SK-N-SH (cell line): Measurements from ENCODE around the gene NDOR1. TPM values are rescaled to one million over a fixed set of nuclear protein-coding genes. Genes with fewer than 3 reads are reported as not detected.

Experiments used
- CTCF ChIA-PET: fragments of 300-600, 350-600 bp; formaldehyde crosslinking; extraction: SDS; loops from one replicate; lab custom pipeline; 2021; lab: Yijun Ruan, JAX
- POLR2A ChIA-PET: fragments of 350-600 bp; sonication (Branson Sonifier 250); formaldehyde crosslinking; extraction: SDS; loops from one replicate; lab custom pipeline; 2020; ENCODE audit warnings: antibody characterized with exemption, inconsistent platforms; lab: Yijun Ruan, JAX
- DNase-seq: peaks from one replicate; pipeline ENCODE4 v3.0.0; 2012
- H2AFZ ChIP-seq: fragments of 200-600 bp; sonication (generic); 2 replicates; pipeline ENCODE4 v1.8.1; 2016; ENCODE audit warnings: antibody characterized with exemption, mild to moderate bottlenecking, low read depth
- H3F3A ChIP-seq: fragments of 200-600 bp; sonication (generic); replicated peaks from 2 replicates; pipeline ENCODE3; 2016; ENCODE audit warnings: antibody characterized with exemption, mild to moderate bottlenecking; ENCODE audit not compliant: insufficient read depth
- H3K27ac ChIP-seq, 2 experiments: fragments of 200-500 bp in 1 of 2; fragments of 200-600 bp in 1 of 2; sonication (Bioruptor generic) in 1 of 2; sonication (generic), shearing (Covaris generic) in 1 of 2; 2 replicates each; pipeline versions ENCODE4 v1.5.1 to v1.6.1; 2014 to 2016; ENCODE audit warnings: low read depth in 2 of 2, inconsistent platforms in 1 of 2, low read length in 1 of 2, mild to moderate bottlenecking in 1 of 2, mixed read lengths in 1 of 2
- H3K27me3 ChIP-seq: fragments of 200-600 bp; sonication (generic), shearing (Covaris generic); 2 replicates; pipeline ENCODE4 v1.6.1; 2016; ENCODE audit warnings: mixed run types; ENCODE audit not compliant: insufficient read depth
- H3K36me3 ChIP-seq, 2 experiments: fragments of 200-500 bp in 1 of 2; fragments of 200-600 bp in 1 of 2; sonication (Bioruptor generic) in 1 of 2; sonication (generic) in 1 of 2; replicated peaks in 1 of 2; 2 replicates each; pipeline versions ENCODE3 to v1.5.1; 2014 to 2016; ENCODE audit warnings: low read length in 1 of 2, mild to moderate bottlenecking in 1 of 2; ENCODE audit not compliant: insufficient read depth in 2 of 2, control insufficient read depth in 1 of 2
- H3K4me1 ChIP-seq, 2 experiments: fragments of 200-500 bp in 1 of 2; fragments of 200-600 bp in 1 of 2; sonication (Bioruptor generic) in 1 of 2; sonication (generic), shearing (Covaris generic) in 1 of 2; 2 replicates each; pipeline versions ENCODE4 v1.5.1 to v1.6.1; 2014 to 2016; ENCODE audit warnings: low read depth in 1 of 2, low read length in 1 of 2, mixed run types in 1 of 2; ENCODE audit not compliant: insufficient read depth in 2 of 2, control insufficient read depth in 1 of 2
- H3K4me2 ChIP-seq: fragments of 200-600 bp; sonication (generic), shearing (Covaris generic); 2 replicates; pipeline ENCODE4 v1.6.1; 2017; ENCODE audit warnings: mixed run types
- H3K4me3 ChIP-seq, 2 experiments: fragments of 200-500 bp in 1 of 2; fragments of 200-600 bp in 1 of 2; sonication (Bioruptor generic) in 1 of 2; sonication (generic), shearing (Covaris generic) in 1 of 2; 2 replicates each; pipeline versions ENCODE4 v1.5.1 to v1.8.1; 2014 to 2016; ENCODE audit warnings: low read depth in 2 of 2, inconsistent platforms in 1 of 2, low read length in 1 of 2, mild to moderate bottlenecking in 1 of 2, mixed read lengths in 1 of 2, moderate library complexity in 1 of 2
- H3K79me2 ChIP-seq: fragments of 200-600 bp; sonication (generic); 2 replicates; pipeline ENCODE4 v1.8.1; 2017; ENCODE audit warnings: mild to moderate bottlenecking; ENCODE audit not compliant: insufficient read depth
- H3K9ac ChIP-seq: fragments of 200-600 bp; sonication (generic); 2 replicates; pipeline ENCODE4 v1.6.1; 2017; ENCODE audit warnings: mixed run types
- H3K9me2 ChIP-seq: fragments of 200-600 bp; sonication (generic); 2 replicates; pipeline ENCODE4 v1.6.1; 2017; ENCODE audit warnings: mixed run types
- H3K9me3 ChIP-seq: fragments of 200-600 bp; sonication (generic); 2 replicates; pipeline ENCODE4 v1.6.1; 2017; ENCODE audit warnings: mixed run types, mild to moderate bottlenecking, moderate library complexity
- H4K20me1 ChIP-seq: fragments of 200-600 bp; sonication (generic); 2 replicates; pipeline ENCODE4 v1.6.1; 2017; ENCODE audit warnings: mild to moderate bottlenecking, mixed run types; ENCODE audit not compliant: insufficient read depth
- ELF1 ChIP-seq: IDR thresholded peaks from 2 replicates; pipeline ENCODE4 v1.4.0; 2012
- FOSL2 ChIP-seq: IDR thresholded peaks from 2 replicates; pipeline ENCODE4 v1.4.0; 2012; ENCODE audit warnings: low read depth, mild to moderate bottlenecking, moderate library complexity, borderline replicate concordance
- FOXM1 ChIP-seq: IDR thresholded peaks from 2 replicates; pipeline ENCODE4 v1.4.0; 2012; ENCODE audit warnings: low read depth, mild to moderate bottlenecking
- GABPA ChIP-seq: IDR thresholded peaks from 2 replicates; pipeline ENCODE4 v1.4.0; 2012; ENCODE audit warnings: low read depth, mild to moderate bottlenecking
- JUND ChIP-seq: IDR thresholded peaks from 2 replicates; pipeline ENCODE4 v1.4.0; 2012
- MEF2A ChIP-seq: IDR thresholded peaks from 2 replicates; pipeline ENCODE4 v1.4.0; 2012; ENCODE audit warnings: low read depth, borderline replicate concordance
- MXI1 ChIP-seq: IDR thresholded peaks from 2 replicates; pipeline ENCODE4 v1.6.1; 2012; ENCODE audit warnings: mild to moderate bottlenecking, low read depth, low read length, improper control_type of control experiment
- NRF1 ChIP-seq: IDR thresholded peaks from 2 replicates; pipeline ENCODE4 v1.6.1; 2012; ENCODE audit warnings: low read depth, mild to moderate bottlenecking, low read length
- RCOR1 ChIP-seq: fragments of 150-350 bp; IDR thresholded peaks from 2 replicates; pipeline ENCODE4 v1.6.1; 2017; ENCODE audit warnings: antibody characterized with exemption, low read length
- RFX5 ChIP-seq: IDR thresholded peaks from 2 replicates; pipeline ENCODE4 v1.6.1; 2012; ENCODE audit warnings: mild to moderate bottlenecking, improper control_type of control experiment, low read length
- RXRA ChIP-seq: IDR thresholded peaks from 2 replicates; pipeline ENCODE4 v1.4.0; 2012; ENCODE audit warnings: low read depth, mild to moderate bottlenecking, borderline replicate concordance
- TCF12 ChIP-seq: IDR thresholded peaks from 2 replicates; pipeline ENCODE4 v1.4.0; 2012
- WGBS: methylation state at CpG from one replicate; pipeline ENCODE4 v1.1.6; 2017; ENCODE audit warnings: low lambda C conversion rate; 5-methylcytosine and 5-hydroxymethylcytosine counted together
- polyA plus RNA-seq, 3 experiments: library from polyadenylated mRNA; depleted of rRNA; stranded (reverse); fragments of >200 nt; gene quantifications; 2 replicates each; pipeline ENCODE4 v1.2.3, GENCODE V29; 2012
- TF ChIP-seq, protein P1 (sequence below): IDR thresholded peaks from 2 replicates; pipeline ENCODE4 v1.6.1; 2012; ENCODE audit warnings: mild to moderate bottlenecking, low read depth, low read length, moderate library complexity
- TF ChIP-seq, protein P2 (sequence below): fragments of 200-600 bp; sonication (generic); IDR thresholded peaks from 2 replicates; pipeline ENCODE4 v1.6.1; 2017; ENCODE audit warnings: antibody characterized with exemption, mild to moderate bottlenecking, moderate library complexity
- TF ChIP-seq, protein P3 (sequence below): IDR thresholded peaks from 2 replicates; pipeline ENCODE4 v1.4.0; 2012; ENCODE audit warnings: low read depth, borderline replicate concordance
- TF ChIP-seq, protein P4 (sequence below): IDR thresholded peaks from 2 replicates; pipeline ENCODE4 v1.4.0; 2012; ENCODE audit warnings: low read depth

Gene NDOR1
- polyA plus RNA-seq, 1 of the 3 experiments (the other 2 are of a cell fraction), result 8.6 TPM

DNA sequence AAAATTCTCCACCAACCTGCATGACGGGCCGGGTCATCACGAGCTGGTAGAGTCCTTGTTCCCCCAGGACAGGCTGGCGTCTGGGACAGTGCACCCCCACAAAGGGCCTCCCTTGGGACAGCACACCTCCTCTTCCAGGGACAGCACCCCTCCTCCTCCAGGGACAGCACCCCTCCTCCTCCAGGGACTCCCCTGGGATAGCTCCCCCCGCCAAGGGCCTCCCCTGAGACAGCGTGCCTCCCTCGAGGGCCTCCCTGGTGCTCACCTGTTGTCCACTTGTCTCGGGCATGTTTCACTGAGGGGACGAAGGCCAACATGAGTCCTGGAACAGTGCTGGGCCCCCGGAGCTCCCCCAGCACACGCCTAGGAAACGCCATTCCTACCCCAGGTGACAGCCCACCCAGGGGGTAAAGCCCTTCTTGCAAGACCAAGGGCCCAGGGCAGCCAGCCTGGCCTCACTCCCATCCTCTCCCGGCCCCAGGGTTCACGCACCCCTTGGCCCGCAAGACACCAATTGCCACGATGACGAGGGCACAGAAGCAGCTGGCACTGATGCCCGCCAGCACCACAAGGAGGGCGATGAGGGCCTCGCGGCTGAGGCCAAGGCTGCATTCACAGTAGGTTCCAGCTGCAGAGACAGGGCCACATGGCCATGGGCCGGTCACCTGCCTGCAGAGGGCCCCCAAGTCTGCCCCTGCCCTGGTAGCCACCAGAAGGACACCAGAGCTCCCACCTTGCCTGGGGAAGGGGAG, 34.2 kb upstream of the NDOR1 start:
- Histone ChIP-seq H3K9ac (no peak overlapping the region), H3K4me2 (no peak overlapping the region), H3K36me3 (no peaks in the 10 kb centered on the region), H3K4me1 (peaks cover 0 to 23% of the 10 kb centered on the region in 2 experiments; a peak in 1 of 4 replicates), H4K20me1 (no peaks in the 10 kb centered on the region), H3K9me3 (no peaks in the 10 kb centered on the region), H2AFZ (no peak overlapping the region), H3K27ac (no peak overlapping the region), H3K27me3 (peaks cover 33% of the 10 kb centered on the region), H3K79me2 (no peaks in the 10 kb centered on the region), H3K9me2 (no peaks in the 10 kb centered on the region), H3K4me3 (no peak overlapping the region), H3F3A (no peaks in the 10 kb centered on the region)
- POLR2A ChIA-PET, result interaction anchor here (1.3 to 1.5 kb wide), 2 partner anchors 17 to 32 kb away, joined by 3 read pairs; partner anchors contain the start of genes ANAPC2, GRIN1 and SSNA1
- DNase-seq, result no peak
- CTCF ChIA-PET, result interaction anchor here (0.8 to 5.0 kb wide), 6 partner anchors 13 to 124 kb away, joined by 3 to 24 read pairs (median 4); partner anchors contain the start of genes ANAPC2, GRIN1, RNF224 and SSNA1
- 84% methylated on average over 6 of the region's 22 CpGs for WGBS
- TF ChIP-seq, protein P1, sequence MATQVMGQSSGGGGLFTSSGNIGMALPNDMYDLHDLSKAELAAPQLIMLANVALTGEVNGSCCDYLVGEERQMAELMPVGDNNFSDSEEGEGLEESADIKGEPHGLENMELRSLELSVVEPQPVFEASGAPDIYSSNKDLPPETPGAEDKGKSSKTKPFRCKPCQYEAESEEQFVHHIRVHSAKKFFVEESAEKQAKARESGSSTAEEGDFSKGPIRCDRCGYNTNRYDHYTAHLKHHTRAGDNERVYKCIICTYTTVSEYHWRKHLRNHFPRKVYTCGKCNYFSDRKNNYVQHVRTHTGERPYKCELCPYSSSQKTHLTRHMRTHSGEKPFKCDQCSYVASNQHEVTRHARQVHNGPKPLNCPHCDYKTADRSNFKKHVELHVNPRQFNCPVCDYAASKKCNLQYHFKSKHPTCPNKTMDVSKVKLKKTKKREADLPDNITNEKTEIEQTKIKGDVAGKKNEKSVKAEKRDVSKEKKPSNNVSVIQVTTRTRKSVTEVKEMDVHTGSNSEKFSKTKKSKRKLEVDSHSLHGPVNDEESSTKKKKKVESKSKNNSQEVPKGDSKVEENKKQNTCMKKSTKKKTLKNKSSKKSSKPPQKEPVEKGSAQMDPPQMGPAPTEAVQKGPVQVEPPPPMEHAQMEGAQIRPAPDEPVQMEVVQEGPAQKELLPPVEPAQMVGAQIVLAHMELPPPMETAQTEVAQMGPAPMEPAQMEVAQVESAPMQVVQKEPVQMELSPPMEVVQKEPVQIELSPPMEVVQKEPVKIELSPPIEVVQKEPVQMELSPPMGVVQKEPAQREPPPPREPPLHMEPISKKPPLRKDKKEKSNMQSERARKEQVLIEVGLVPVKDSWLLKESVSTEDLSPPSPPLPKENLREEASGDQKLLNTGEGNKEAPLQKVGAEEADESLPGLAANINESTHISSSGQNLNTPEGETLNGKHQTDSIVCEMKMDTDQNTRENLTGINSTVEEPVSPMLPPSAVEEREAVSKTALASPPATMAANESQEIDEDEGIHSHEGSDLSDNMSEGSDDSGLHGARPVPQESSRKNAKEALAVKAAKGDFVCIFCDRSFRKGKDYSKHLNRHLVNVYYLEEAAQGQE, result no peak
- TF ChIP-seq, protein P2, sequence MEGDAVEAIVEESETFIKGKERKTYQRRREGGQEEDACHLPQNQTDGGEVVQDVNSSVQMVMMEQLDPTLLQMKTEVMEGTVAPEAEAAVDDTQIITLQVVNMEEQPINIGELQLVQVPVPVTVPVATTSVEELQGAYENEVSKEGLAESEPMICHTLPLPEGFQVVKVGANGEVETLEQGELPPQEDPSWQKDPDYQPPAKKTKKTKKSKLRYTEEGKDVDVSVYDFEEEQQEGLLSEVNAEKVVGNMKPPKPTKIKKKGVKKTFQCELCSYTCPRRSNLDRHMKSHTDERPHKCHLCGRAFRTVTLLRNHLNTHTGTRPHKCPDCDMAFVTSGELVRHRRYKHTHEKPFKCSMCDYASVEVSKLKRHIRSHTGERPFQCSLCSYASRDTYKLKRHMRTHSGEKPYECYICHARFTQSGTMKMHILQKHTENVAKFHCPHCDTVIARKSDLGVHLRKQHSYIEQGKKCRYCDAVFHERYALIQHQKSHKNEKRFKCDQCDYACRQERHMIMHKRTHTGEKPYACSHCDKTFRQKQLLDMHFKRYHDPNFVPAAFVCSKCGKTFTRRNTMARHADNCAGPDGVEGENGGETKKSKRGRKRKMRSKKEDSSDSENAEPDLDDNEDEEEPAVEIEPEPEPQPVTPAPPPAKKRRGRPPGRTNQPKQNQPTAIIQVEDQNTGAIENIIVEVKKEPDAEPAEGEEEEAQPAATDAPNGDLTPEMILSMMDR, result no peak
- TF ChIP-seq GABPA, result no peak
- TF ChIP-seq RCOR1, result no peak
- no peak for TF ChIP-seq RXRA

DNA sequence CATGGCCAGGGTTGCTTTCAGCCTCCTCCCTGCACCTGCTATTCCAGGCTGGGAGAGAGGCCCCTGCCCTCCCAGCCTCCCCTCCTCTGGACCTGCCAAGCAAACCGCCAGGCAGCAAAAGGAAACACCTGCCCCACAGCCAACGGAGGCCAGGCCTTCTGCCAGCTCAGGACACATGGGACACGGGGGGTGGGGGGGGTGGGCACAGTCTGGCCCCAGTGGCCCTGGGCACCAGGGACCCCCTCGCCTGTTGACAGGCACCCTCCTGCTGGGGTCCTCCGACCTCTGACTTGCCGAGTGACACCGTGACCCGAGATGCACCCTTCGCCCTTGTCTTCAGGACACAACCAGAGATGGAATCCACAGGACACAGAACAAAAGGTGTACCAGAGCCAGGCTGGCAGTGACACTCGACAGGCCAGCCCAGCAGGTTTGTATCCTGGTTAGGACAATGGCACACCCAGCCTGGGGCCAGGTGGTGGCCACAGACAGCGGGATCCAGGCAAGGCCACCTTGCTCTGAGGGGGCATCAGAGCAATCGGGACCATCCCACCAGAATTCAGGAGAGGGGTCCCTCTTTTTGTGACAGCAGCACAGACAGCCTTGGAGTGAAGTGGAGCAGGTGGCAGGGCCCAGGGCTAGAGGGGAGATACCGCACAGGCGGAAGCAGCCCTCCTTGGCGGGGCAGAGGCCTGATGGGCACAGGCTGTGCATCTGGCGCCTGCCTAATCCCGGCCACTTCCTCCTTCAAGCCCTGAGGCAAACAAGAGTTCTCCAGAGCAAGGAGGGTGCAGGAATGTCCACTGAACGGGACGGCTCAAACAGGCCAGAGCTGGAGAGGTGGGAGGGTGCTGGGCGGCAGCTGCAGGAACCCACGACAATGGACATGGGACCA, 32.4 kb upstream of the NDOR1 start:
- peaks cover 0 to 23% of the 10 kb centered on the region in 2 experiments; a peak in 1 of 4 replicates for H3K4me1 ChIP-seq
- no peak overlapping the region for H3K4me3 ChIP-seq
- peak; percentile 50 for DNase-seq
- H3K9ac ChIP-seq, result no peak overlapping the region
- CTCF ChIA-PET, result interaction anchor here (1.0 to 5.0 kb wide), 2 partner anchors 10 to 15 kb away, joined by 3 to 24 read pairs; partner anchors contain the start of genes ANAPC2 and SSNA1
- peak overlapping the region in 1 of 2 experiments; percentile 50; a peak in 2 of 4 replicates for H3K27ac ChIP-seq
- no peak overlapping the region for H3K4me2 ChIP-seq
- WGBS, result 70% methylated on average over 16 of the region's 21 CpGs
- H3K9me2 ChIP-seq, result no peaks in the 10 kb centered on the region
- H3K79me2 ChIP-seq, result no peaks in the 10 kb centered on the region
- peaks cover 0 to 7% of the 10 kb centered on the region in 2 experiments for H3K36me3 ChIP-seq
- no peak overlapping the region for H2AFZ ChIP-seq
- no peaks in the 10 kb centered on the region for H3K9me3 ChIP-seq
- peaks cover 15% of the 10 kb centered on the region for H3K27me3 ChIP-seq
- no peaks in the 10 kb centered on the region for H3F3A ChIP-seq
- H4K20me1 ChIP-seq, result no peaks in the 10 kb centered on the region
- POLR2A ChIA-PET, result interaction anchor here (1.5 kb wide), 1 partner anchor 35 kb away, joined by 5 read pairs; the partner anchor contains the start of gene GRIN1
- TF ChIP-seq JUND (no peak), MEF2A (no peak), ELF1 (no peak), FOXM1 (no peak), NRF1 (no peak), TCF12 (no peak), MXI1 (no peak), RXRA (no peak), RFX5 (no peak), FOSL2 (no peak)
- TF ChIP-seq, protein P3, sequence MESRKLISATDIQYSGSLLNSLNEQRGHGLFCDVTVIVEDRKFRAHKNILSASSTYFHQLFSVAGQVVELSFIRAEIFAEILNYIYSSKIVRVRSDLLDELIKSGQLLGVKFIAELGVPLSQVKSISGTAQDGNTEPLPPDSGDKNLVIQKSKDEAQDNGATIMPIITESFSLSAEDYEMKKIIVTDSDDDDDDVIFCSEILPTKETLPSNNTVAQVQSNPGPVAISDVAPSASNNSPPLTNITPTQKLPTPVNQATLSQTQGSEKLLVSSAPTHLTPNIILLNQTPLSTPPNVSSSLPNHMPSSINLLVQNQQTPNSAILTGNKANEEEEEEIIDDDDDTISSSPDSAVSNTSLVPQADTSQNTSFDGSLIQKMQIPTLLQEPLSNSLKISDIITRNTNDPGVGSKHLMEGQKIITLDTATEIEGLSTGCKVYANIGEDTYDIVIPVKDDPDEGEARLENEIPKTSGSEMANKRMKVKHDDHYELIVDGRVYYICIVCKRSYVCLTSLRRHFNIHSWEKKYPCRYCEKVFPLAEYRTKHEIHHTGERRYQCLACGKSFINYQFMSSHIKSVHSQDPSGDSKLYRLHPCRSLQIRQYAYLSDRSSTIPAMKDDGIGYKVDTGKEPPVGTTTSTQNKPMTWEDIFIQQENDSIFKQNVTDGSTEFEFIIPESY, result no peak
- TF ChIP-seq, protein P4, sequence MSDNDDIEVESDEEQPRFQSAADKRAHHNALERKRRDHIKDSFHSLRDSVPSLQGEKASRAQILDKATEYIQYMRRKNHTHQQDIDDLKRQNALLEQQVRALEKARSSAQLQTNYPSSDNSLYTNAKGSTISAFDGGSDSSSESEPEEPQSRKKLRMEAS, result no peak
